ENCODE data around the gene RNASEH2B.

RNASEH2B gene

DNA sequence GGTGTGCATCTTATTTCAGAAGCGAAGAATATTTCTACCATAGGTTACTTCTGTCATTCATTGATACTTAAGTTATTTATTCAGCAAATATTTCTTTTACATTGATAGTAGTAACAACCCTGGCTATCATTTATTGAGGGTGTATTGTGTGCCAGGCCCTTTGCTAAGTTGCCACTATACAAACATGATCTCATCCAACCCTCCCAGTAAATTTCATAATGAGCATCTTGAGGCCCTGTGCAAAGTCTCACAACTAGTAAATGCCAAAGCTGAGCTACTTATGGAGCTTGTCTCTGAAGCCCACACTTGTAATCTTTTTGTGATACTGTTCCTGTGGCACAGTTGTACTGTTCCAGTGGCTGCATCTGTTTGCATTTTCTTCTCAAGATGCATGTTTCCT lies 36.1 kb downstream of the RNASEH2B start:
- Histone ChIP-seq H3K9me3 (replicated peaks; ENCODE audit: insufficient read depth, low read length) (no peaks in the 10 kb centered on the region), H3K4me2 (ENCODE audit: low read depth, low read length) (no peak overlapping the region), H3K9ac (ENCODE audit: low read length) (no peak overlapping the region), H3F3A (ENCODE audit: insufficient read depth, low read length) (no peaks in the 10 kb centered on the region), H3K27me3 (replicated peaks; ENCODE audit: insufficient read depth, low read length) (no peaks in the 10 kb centered on the region), H4K20me1 (ENCODE audit: insufficient read depth, low read length) (no peaks in the 10 kb centered on the region), H3K27ac (ENCODE audit: low read length) (no peak overlapping the region), H3K4me1 (ENCODE audit: low read length) (no peaks in the 10 kb centered on the region), H3K79me2 (ENCODE audit: low read length) (no peaks in the 10 kb centered on the region), H3K36me3 (replicated peaks; ENCODE audit: insufficient read depth, low read length) (no peaks in the 10 kb centered on the region), H2AFZ (ENCODE audit: low read length) (no peak overlapping the region), H3K4me3 (ENCODE audit: low read length) (no peak overlapping the region), H3K9me2 (replicated peaks; ENCODE audit: insufficient read depth, low read length) (no peaks in the 10 kb centered on the region)
- TF ChIP-seq EZH2phosphoT487 (IDR thresholded peaks at IDR 0.05; ENCODE audit: low read length) (no peak), EZH2 (optimal IDR thresholded peaks at IDR 0.05; ENCODE audit: low read depth, low read length) (no peak)
- DNase-seq: no peak

DNA sequence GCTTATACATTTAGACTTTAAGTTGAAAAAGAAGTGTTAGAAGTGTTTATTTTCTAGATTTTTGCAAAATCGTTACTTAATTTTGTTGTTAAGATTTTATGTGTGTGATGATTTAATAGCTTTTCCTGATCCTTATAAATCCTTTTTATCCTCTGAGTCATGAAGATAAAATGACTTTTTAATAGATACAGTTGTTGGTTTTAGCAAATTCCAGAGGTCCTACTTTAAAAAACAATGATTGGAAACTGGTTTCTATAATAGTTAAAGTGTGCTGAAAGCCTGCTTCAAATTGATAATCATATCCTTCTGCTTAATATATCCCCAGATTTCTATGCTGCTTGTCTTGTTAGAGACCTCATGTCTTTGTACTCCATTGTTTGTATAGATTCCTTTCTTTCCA lies 39.0 kb downstream of the RNASEH2B start:
- Histone ChIP-seq H4K20me1 (ENCODE audit: insufficient read depth, low read length) (no peaks in the 10 kb centered on the region), H3F3A (ENCODE audit: insufficient read depth, low read length) (no peaks in the 10 kb centered on the region), H3K79me2 (ENCODE audit: low read length) (no peaks in the 10 kb centered on the region), H2AFZ (ENCODE audit: low read length) (no peak overlapping the region), H3K27me3 (replicated peaks; ENCODE audit: insufficient read depth, low read length) (no peaks in the 10 kb centered on the region), H3K4me2 (ENCODE audit: low read depth, low read length) (no peak overlapping the region), H3K9me3 (replicated peaks; ENCODE audit: insufficient read depth, low read length) (no peaks in the 10 kb centered on the region), H3K9ac (ENCODE audit: low read length) (no peak overlapping the region), H3K4me3 (ENCODE audit: low read length) (no peak overlapping the region), H3K27ac (ENCODE audit: low read length) (no peak overlapping the region), H3K9me2 (replicated peaks; ENCODE audit: insufficient read depth, low read length) (no peaks in the 10 kb centered on the region), H3K4me1 (ENCODE audit: low read length) (no peaks in the 10 kb centered on the region), H3K36me3 (replicated peaks; ENCODE audit: insufficient read depth, low read length) (no peaks in the 10 kb centered on the region)
- DNase-seq: no peak
- TF ChIP-seq, protein P1, sequence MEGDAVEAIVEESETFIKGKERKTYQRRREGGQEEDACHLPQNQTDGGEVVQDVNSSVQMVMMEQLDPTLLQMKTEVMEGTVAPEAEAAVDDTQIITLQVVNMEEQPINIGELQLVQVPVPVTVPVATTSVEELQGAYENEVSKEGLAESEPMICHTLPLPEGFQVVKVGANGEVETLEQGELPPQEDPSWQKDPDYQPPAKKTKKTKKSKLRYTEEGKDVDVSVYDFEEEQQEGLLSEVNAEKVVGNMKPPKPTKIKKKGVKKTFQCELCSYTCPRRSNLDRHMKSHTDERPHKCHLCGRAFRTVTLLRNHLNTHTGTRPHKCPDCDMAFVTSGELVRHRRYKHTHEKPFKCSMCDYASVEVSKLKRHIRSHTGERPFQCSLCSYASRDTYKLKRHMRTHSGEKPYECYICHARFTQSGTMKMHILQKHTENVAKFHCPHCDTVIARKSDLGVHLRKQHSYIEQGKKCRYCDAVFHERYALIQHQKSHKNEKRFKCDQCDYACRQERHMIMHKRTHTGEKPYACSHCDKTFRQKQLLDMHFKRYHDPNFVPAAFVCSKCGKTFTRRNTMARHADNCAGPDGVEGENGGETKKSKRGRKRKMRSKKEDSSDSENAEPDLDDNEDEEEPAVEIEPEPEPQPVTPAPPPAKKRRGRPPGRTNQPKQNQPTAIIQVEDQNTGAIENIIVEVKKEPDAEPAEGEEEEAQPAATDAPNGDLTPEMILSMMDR (IDR thresholded peaks at IDR 0.05; ENCODE audit: low read length): no peak
- TF ChIP-seq EZH2 (optimal IDR thresholded peaks at IDR 0.05; ENCODE audit: low read depth, low read length) (no peak), EZH2phosphoT487 (IDR thresholded peaks at IDR 0.05; ENCODE audit: low read length) (no peak)

DNA sequence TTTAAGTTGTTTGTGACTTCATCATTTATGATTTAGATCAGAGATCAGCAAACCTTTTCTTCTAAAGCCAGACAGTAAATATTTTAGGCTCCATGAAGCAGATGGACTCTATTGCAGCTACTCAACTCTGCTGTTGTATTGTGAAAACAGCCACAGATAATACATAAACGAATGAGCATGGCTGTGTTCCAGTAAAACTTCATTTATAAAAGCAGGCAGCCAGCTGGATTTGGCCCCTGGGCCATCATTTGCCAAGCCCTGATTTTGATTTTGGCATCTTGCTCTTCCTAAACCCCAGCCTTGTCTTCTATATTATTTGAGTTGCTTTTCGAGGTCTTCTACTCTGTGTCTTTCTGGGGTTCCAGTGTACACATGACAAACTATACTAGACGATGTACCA lies 41.3 kb downstream of the RNASEH2B start:
- no peak overlapping the region for H3K27ac ChIP-seq (ENCODE audit: low read length)
- H3K9me3 ChIP-seq (replicated peaks; ENCODE audit: insufficient read depth, low read length): no peaks in the 10 kb centered on the region
- no peaks in the 10 kb centered on the region for H3K9me2 ChIP-seq (replicated peaks; ENCODE audit: insufficient read depth, low read length)
- H3F3A ChIP-seq (ENCODE audit: insufficient read depth, low read length): no peaks in the 10 kb centered on the region
- DNase-seq: no peak
- H3K4me1 ChIP-seq (ENCODE audit: low read length): no peaks in the 10 kb centered on the region
- no peaks in the 10 kb centered on the region for H3K79me2 ChIP-seq (ENCODE audit: low read length)
- TF ChIP-seq, protein P1 (IDR thresholded peaks at IDR 0.05; ENCODE audit: low read length): no peak
- no peak for TF ChIP-seq EZH2phosphoT487 (IDR thresholded peaks at IDR 0.05; ENCODE audit: low read length)
- TF ChIP-seq EZH2 (optimal IDR thresholded peaks at IDR 0.05; ENCODE audit: low read depth, low read length): no peak
- no peaks in the 10 kb centered on the region for H4K20me1 ChIP-seq (ENCODE audit: insufficient read depth, low read length)
- H3K36me3 ChIP-seq (replicated peaks; ENCODE audit: insufficient read depth, low read length): no peaks in the 10 kb centered on the region
- H3K4me3 ChIP-seq (ENCODE audit: low read length): no peak overlapping the region
- H2AFZ ChIP-seq (ENCODE audit: low read length): no peak overlapping the region
- H3K4me2 ChIP-seq (ENCODE audit: low read depth, low read length): no peak overlapping the region
- no peak overlapping the region for H3K9ac ChIP-seq (ENCODE audit: low read length)
- H3K27me3 ChIP-seq (replicated peaks; ENCODE audit: insufficient read depth, low read length): no peaks in the 10 kb centered on the region

DNA sequence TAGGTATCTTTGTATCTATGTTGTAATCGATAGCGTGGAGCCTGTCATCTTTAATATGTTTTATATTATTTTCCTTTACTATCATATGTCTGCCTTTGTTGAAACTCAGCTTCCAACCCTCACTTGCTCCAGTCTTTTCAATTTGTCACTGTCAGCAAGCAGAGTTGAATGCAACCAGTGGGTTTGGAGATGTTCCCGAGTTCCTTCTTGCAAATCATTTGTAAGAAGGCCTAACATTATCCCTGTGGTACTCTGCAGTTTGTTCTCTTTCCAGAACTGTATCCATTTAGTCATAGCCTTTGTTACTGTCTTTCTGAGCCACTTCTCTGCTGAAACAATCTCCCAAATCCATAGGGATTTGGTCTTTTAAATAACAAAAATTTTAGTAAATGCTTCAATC lies 41.8 kb downstream of the RNASEH2B start:
- H3K9ac ChIP-seq (ENCODE audit: low read length): no peak overlapping the region
- no peak overlapping the region for H2AFZ ChIP-seq (ENCODE audit: low read length)
- TF ChIP-seq EZH2phosphoT487 (IDR thresholded peaks at IDR 0.05; ENCODE audit: low read length) (no peak), EZH2 (optimal IDR thresholded peaks at IDR 0.05; ENCODE audit: low read depth, low read length) (no peak)
- TF ChIP-seq, protein P1 (IDR thresholded peaks at IDR 0.05; ENCODE audit: low read length): no peak
- H3K4me3 ChIP-seq (ENCODE audit: low read length): no peak overlapping the region
- no peak for DNase-seq
- no peak overlapping the region for H3K4me2 ChIP-seq (ENCODE audit: low read depth, low read length)
- no peaks in the 10 kb centered on the region for H3K9me3 ChIP-seq (replicated peaks; ENCODE audit: insufficient read depth, low read length)
- H3K36me3 ChIP-seq (replicated peaks; ENCODE audit: insufficient read depth, low read length): no peaks in the 10 kb centered on the region
- no peaks in the 10 kb centered on the region for H4K20me1 ChIP-seq (ENCODE audit: insufficient read depth, low read length)
- H3K27me3 ChIP-seq (replicated peaks; ENCODE audit: insufficient read depth, low read length): no peaks in the 10 kb centered on the region
- H3K4me1 ChIP-seq (ENCODE audit: low read length): no peaks in the 10 kb centered on the region
- H3K27ac ChIP-seq (ENCODE audit: low read length): no peak overlapping the region
- no peaks in the 10 kb centered on the region for H3F3A ChIP-seq (ENCODE audit: insufficient read depth, low read length)
- H3K79me2 ChIP-seq (ENCODE audit: low read length): no peaks in the 10 kb centered on the region
- no peaks in the 10 kb centered on the region for H3K9me2 ChIP-seq (replicated peaks; ENCODE audit: insufficient read depth, low read length)

All from MM.1S (cell line).